Raji (cell line): Measurements from ENCODE around the gene NUP210.

Experiments
- POLR2A ChIP-seq: IDR thresholded peaks from 2 replicates; pipeline ENCODE4 v1.6.1; 2011; ENCODE audit warnings: low read depth, low read length, control low read depth; ENCODE audit not compliant: insufficient read depth

Gene NUP210

GRCh38 chr3:13266651-13267362, 153.3 kb downstream of the NUP210 start:
- no peak for TF ChIP-seq POLR2A
